PFSK-1 (cell line): ENCODE measurements around the gene STXBP1.

Experiments
- FOXP2 ChIP-seq: optimal IDR thresholded peaks from 2 replicates; pipeline ENCODE3; 2011; ENCODE audit warnings: borderline replicate concordance, control low read depth, inconsistent platforms; ENCODE audit not compliant: insufficient read depth; ENCODE audit errors: extremely low read length, extremely low read depth
- POLR2AphosphoS5 ChIP-seq: IDR thresholded peaks from 2 replicates; pipeline ENCODE4 v1.6.1; 2012; ENCODE audit warnings: low read depth, mild to moderate bottlenecking, control low read depth, low read length, moderate library complexity
- SIN3A ChIP-seq: IDR thresholded peaks from 2 replicates; pipeline ENCODE4 v1.6.1; 2012; ENCODE audit warnings: mild to moderate bottlenecking, low read length, moderate library complexity, borderline replicate concordance; ENCODE audit not compliant: insufficient read depth
- TAF1 ChIP-seq: IDR thresholded peaks from 2 replicates; pipeline ENCODE4 v1.6.1; 2012; ENCODE audit warnings: low read length, control low read depth, borderline replicate concordance; ENCODE audit not compliant: insufficient read depth
- TF ChIP-seq, protein P1 (sequence below), 2 experiments: IDR thresholded peaks; 2 replicates each; pipeline versions ENCODE4 v1.6.1 to v1.8.0; 2011 to 2012; ENCODE audit warnings: low read depth in 2 of 2, low read length in 2 of 2, control low read depth in 1 of 2, inconsistent platforms in 1 of 2, mild to moderate bottlenecking in 1 of 2, moderate library complexity in 1 of 2; ENCODE audit not compliant: insufficient read depth in 1 of 2

STXBP1 gene

DNA sequence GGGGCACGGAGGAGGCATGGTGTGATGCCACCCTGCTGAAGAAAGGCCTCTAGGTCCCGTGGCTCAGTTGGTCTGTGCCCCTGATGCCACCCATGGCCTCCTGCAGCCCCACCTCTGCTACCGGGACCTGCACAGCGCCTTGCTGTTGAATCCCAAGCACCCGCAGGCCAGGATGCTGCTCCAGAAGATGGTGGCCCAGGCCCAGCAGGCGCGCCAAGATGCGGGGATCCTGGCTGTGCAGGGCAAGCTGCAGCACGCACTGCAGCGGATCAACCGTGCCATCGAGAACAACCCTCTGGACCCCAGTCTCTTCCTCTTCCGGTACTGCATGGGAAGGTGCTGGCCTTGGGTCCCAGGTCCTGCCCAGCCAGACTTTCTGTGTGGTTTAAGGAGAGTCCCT, 110.9 kb downstream of the STXBP1 start:
- TF ChIP-seq POLR2AphosphoS5 (no peak), SIN3A (no peak), TAF1 (no peak), FOXP2 (no peak)
- TF ChIP-seq, protein P1, sequence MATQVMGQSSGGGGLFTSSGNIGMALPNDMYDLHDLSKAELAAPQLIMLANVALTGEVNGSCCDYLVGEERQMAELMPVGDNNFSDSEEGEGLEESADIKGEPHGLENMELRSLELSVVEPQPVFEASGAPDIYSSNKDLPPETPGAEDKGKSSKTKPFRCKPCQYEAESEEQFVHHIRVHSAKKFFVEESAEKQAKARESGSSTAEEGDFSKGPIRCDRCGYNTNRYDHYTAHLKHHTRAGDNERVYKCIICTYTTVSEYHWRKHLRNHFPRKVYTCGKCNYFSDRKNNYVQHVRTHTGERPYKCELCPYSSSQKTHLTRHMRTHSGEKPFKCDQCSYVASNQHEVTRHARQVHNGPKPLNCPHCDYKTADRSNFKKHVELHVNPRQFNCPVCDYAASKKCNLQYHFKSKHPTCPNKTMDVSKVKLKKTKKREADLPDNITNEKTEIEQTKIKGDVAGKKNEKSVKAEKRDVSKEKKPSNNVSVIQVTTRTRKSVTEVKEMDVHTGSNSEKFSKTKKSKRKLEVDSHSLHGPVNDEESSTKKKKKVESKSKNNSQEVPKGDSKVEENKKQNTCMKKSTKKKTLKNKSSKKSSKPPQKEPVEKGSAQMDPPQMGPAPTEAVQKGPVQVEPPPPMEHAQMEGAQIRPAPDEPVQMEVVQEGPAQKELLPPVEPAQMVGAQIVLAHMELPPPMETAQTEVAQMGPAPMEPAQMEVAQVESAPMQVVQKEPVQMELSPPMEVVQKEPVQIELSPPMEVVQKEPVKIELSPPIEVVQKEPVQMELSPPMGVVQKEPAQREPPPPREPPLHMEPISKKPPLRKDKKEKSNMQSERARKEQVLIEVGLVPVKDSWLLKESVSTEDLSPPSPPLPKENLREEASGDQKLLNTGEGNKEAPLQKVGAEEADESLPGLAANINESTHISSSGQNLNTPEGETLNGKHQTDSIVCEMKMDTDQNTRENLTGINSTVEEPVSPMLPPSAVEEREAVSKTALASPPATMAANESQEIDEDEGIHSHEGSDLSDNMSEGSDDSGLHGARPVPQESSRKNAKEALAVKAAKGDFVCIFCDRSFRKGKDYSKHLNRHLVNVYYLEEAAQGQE (IDR thresholded peaks at IDR 0.05; ENCODE audit: insufficient read depth in 1 of 2, low read depth in 2 of 2, low read length in 2 of 2) = no peak

DNA sequence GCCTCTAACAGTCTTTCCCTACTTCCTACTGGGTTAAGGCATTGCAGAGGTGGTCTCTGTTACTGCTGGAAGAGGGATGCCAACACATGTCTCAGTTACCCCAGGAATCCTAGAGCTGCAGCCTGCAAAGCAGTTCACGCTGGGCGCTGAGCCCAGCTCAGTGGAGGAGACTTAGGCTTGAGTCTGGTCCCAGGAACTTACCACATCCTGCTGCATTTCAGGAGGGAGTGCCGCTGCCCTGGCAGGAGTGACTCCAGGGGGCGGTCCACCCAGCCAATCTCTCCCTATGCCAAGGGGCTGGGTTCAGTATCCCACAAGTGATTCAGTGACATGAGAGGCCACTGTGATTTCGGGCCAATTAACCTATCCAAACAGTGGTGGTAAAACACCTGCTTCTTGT, 111.4 kb downstream of the STXBP1 start:
- no peak for TF ChIP-seq FOXP2
- TF ChIP-seq, protein P1 (IDR thresholded peaks at IDR 0.05; ENCODE audit: insufficient read depth in 1 of 2, low read depth in 2 of 2, low read length in 2 of 2) = no peak
- TF ChIP-seq POLR2AphosphoS5 = no peak
- no peak for TF ChIP-seq SIN3A
- TF ChIP-seq TAF1 = no peak

DNA sequence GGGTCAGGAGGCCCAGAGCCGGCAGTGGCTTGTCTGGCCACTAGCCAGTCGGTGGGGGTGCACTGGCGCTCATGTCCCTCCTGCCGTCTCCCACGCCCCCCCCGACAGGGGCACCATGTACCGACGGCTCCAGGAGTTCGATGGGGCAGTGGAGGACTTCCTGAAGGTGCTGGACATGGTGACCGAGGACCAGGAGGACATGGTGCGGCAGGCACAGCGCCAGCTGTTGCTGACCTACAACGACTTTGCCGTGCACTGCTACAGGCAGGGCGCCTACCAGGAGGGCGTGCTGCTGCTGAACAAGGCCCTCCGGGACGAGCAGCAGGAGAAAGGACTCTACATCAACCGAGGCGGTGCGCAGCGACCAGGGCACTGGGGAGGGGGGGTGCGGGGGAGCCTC, 111.9 kb downstream of the STXBP1 start:
- TF ChIP-seq, protein P1 (IDR thresholded peaks at IDR 0.05; ENCODE audit: insufficient read depth in 1 of 2, low read depth in 2 of 2, low read length in 2 of 2) = no peak
- TF ChIP-seq SIN3A (no peak), FOXP2 (no peak), POLR2AphosphoS5 (no peak), TAF1 (no peak)

DNA sequence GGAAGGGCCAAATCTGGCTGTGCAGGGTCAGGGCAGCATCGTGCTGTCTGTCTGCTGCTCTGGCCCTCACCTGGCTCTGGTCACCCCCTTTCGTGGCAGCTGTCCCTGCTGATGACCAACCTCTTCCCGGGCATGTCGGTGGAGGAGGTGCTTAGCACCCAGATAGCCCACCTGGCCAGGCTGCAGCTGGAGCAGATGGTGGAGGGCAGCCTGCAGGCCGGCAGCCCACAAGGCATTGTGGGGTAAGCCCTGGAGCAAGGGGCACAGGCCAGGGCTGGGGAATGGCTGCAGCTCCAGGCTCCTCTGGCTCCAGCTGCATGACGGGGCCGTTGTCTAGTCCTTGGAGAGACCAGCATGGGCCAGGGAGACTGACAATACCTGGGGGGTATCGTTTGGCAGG, 114.8 kb downstream of the STXBP1 start:
- no peak for TF ChIP-seq FOXP2
- TF ChIP-seq POLR2AphosphoS5 = no peak
- TF ChIP-seq, protein P1 (IDR thresholded peaks at IDR 0.05; ENCODE audit: insufficient read depth in 1 of 2, low read depth in 2 of 2, low read length in 2 of 2) = no peak
- no peak for TF ChIP-seq SIN3A
- no peak for TF ChIP-seq TAF1

DNA sequence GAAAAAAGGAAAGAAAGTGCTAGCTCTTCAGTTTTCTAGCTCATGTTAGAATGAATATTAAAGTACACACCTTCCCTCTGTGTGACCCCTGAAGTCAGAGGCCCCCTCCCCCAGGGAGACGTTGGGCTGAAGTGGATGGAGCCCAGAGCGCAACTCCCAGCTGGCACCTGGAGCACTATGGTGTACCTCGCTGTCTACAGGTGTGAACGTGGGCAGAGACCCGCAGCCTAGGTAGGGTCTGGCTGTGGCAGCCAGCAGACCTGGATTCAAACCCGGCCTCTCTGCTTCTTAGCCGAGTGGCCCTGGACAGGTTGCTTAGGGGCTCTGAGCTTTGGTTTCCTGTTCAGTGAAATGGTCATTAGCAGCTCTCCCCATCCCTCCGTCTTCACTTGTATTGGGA, 116.7 kb downstream of the STXBP1 start:
- TF ChIP-seq TAF1 (no peak), SIN3A (no peak), FOXP2 (no peak), POLR2AphosphoS5 (no peak)
- TF ChIP-seq, protein P1 (IDR thresholded peaks at IDR 0.05; ENCODE audit: insufficient read depth in 1 of 2, low read depth in 2 of 2, low read length in 2 of 2) = no peak
